ENCODE measurements around the gene SSBP3.
"Not testable (repeated sequence)": the region's sequence is repeated elsewhere in the genome, so short reads cannot be mapped to it uniquely, and the experiment has no call there.

The SSBP3 gene

GRCh38 chr1:54220004-54220811, 186.0 kb downstream of the SSBP3 start:
- DNase-seq (ENCODE audit: low spot score): no peak
- in situ Hi-C loops (cut with MboI; ENCODE audit: low sequenced_read_pairs, unreplicated experiment): no loop called here
- no peak for TF ChIP-seq CTCF (IDR thresholded peaks at IDR 0.05; ENCODE audit: borderline replicate concordance, control extremely low read depth, extremely low read depth, insufficient read depth, missing control alignments)

GRCh38 chr1:54219688-54220003, 186.5 kb downstream of the SSBP3 start:
- no peak for DNase-seq (ENCODE audit: low spot score)
- TF ChIP-seq CTCF (IDR thresholded peaks at IDR 0.05; ENCODE audit: borderline replicate concordance, control extremely low read depth, extremely low read depth, insufficient read depth, missing control alignments): no peak
- in situ Hi-C loops (cut with MboI; ENCODE audit: low sequenced_read_pairs, unreplicated experiment): no loop called here

GRCh38 chr1:54218883-54219687, 187.1 kb downstream of the SSBP3 start:
- no peak for DNase-seq (ENCODE audit: low spot score)
- in situ Hi-C loops (cut with MboI; ENCODE audit: low sequenced_read_pairs, unreplicated experiment): no loop called here
- no peak for TF ChIP-seq CTCF (IDR thresholded peaks at IDR 0.05; ENCODE audit: borderline replicate concordance, control extremely low read depth, extremely low read depth, insufficient read depth, missing control alignments)

- TF ChIP-seq CTCF (IDR thresholded peaks at IDR 0.05; ENCODE audit: borderline replicate concordance, control extremely low read depth, extremely low read depth, insufficient read depth, missing control alignments): no peak
- in situ Hi-C loops (cut with MboI; ENCODE audit: low sequenced_read_pairs, unreplicated experiment): no loop called here
- DNase-seq (ENCODE audit: low spot score): no peak
Observed at GRCh38 chr1:54215523-54215922, 190.7 kb downstream of the SSBP3 start.

GRCh38 chr1:54212872-54213271, 193.3 kb downstream of the SSBP3 start:
- no peak for TF ChIP-seq CTCF (IDR thresholded peaks at IDR 0.05; ENCODE audit: borderline replicate concordance, control extremely low read depth, extremely low read depth, insufficient read depth, missing control alignments)
- in situ Hi-C loops (cut with MboI; ENCODE audit: low sequenced_read_pairs, unreplicated experiment): no loop called here
- no peak for DNase-seq (ENCODE audit: low spot score)

GRCh38 chr1:54207896-54208295, 198.3 kb downstream of the SSBP3 start:
- DNase-seq (ENCODE audit: low spot score); in situ Hi-C loops (cut with MboI; ENCODE audit: low sequenced_read_pairs, unreplicated experiment): not testable (repeated sequence)

GRCh38 chr1:54207287-54207686, 198.9 kb downstream of the SSBP3 start:
- no peak for DNase-seq (ENCODE audit: low spot score)
- no peak for TF ChIP-seq CTCF (IDR thresholded peaks at IDR 0.05; ENCODE audit: borderline replicate concordance, control extremely low read depth, extremely low read depth, insufficient read depth, missing control alignments)
- in situ Hi-C loops (cut with MboI; ENCODE audit: low sequenced_read_pairs, unreplicated experiment): no loop called here

Data from GM13976 (cell line).